HG02678 (cell line): ENCODE data around the gene SREK1IP1.
A peak's percentile ranks its signal among the peaks of the same experiment; 100 is the strongest.
"Not testable (repeated sequence)": the region's sequence is repeated elsewhere in the genome, so short reads cannot be mapped to it uniquely, and the experiment has no call there.

Experiments
- ATAC-seq: cut with Tn5 transposase; IDR thresholded peaks from one replicate; pipeline ENCODE4 v1.9.1; 2021; ENCODE audit warnings: mild to moderate bottlenecking, moderate library complexity; ENCODE audit not compliant: unreplicated experiment

SREK1IP1 gene

GRCh38 chr5:64765804-64766504 lies 2.5 kb downstream of the SREK1IP1 start:
- no peak for ATAC-seq

GRCh38 chr5:64763948-64764503 lies 4.5 kb downstream of the SREK1IP1 start:
- ATAC-seq = no peak

- ATAC-seq = no peak
Measured at GRCh38 chr5:64759960-64760660, 8.4 kb downstream of the SREK1IP1 start.

- no peak for ATAC-seq
Measured at GRCh38 chr5:64758901-64759300, 9.6 kb downstream of the SREK1IP1 start.

GRCh38 chr5:64754066-64754465 lies 14.4 kb downstream of the SREK1IP1 start:
- no peak for ATAC-seq

- no peak for ATAC-seq
Measured at GRCh38 chr5:64749385-64749784, 19.1 kb downstream of the SREK1IP1 start.

- ATAC-seq = no peak
Measured at GRCh38 chr5:64746446-64746845, 22.0 kb downstream of the SREK1IP1 start.

GRCh38 chr5:64744914-64745313 lies 23.6 kb downstream of the SREK1IP1 start:
- no peak for ATAC-seq

- ATAC-seq = no peak
Measured at GRCh38 chr5:64742821-64743220, 25.7 kb downstream of the SREK1IP1 start.

GRCh38 chr5:64742411-64742810 lies 26.1 kb downstream of the SREK1IP1 start:
- ATAC-seq = no peak

- peak; percentile 67 for ATAC-seq
Measured at GRCh38 chr5:64727150-64727549, 41.3 kb downstream of the SREK1IP1 start.

- ATAC-seq = no peak
Measured at GRCh38 chr5:64722588-64722987, 45.9 kb downstream of the SREK1IP1 start.

GRCh38 chr5:64714495-64714894 lies 54.0 kb downstream of the SREK1IP1 start:
- not testable (repeated sequence) for ATAC-seq

GRCh38 chr5:64707191-64707590 lies 61.3 kb downstream of the SREK1IP1 start:
- no peak for ATAC-seq

- not testable (repeated sequence) for ATAC-seq
Measured at GRCh38 chr5:64706074-64706473, 62.4 kb downstream of the SREK1IP1 start.

- no peak for ATAC-seq
Measured at GRCh38 chr5:64700765-64701164, 67.7 kb downstream of the SREK1IP1 start.

- ATAC-seq = not testable (repeated sequence)
Measured at GRCh38 chr5:64696414-64696813, 72.1 kb downstream of the SREK1IP1 start.

- no peak for ATAC-seq
Measured at GRCh38 chr5:64693636-64694035, 74.9 kb downstream of the SREK1IP1 start.

GRCh38 chr5:64691291-64691690 lies 77.2 kb downstream of the SREK1IP1 start:
- no peak for ATAC-seq

GRCh38 chr5:64690417-64691151 lies 77.9 kb downstream of the SREK1IP1 start, which contains the start of gene SHISAL2B:
Gene SHISAL2B (plus strand): TSS chr5:64690503. CDS start chr5:64690624, 121 bp downstream.
- ATAC-seq = no peak

GRCh38 chr5:64690104-64690416 lies 78.4 kb downstream of the SREK1IP1 start:
- no peak for ATAC-seq
